DMS114 treated with DMSO at 0.1 percent for 48 hours (cell line): ENCODE data around the gene SMIM35.
"Not testable (repeated sequence)": the region's sequence is repeated elsewhere in the genome, so short reads cannot be mapped to it uniquely, and the experiment has no call there.

ENCODE experiments used
- DNase-seq: peaks from one replicate; lab custom pipeline; 2025; ENCODE audit not compliant: unreplicated experiment; lab: John Stamatoyannopoulos, UW

Gene SMIM35

GRCh38 chr11:118082880-118083552 is 3.7 kb downstream of the SMIM35 start:
- DNase-seq, result no peak

- no peak for DNase-seq
These were observed 5.4 kb downstream of the SMIM35 start for GRCh38 chr11:118081241-118081958.

DNA sequence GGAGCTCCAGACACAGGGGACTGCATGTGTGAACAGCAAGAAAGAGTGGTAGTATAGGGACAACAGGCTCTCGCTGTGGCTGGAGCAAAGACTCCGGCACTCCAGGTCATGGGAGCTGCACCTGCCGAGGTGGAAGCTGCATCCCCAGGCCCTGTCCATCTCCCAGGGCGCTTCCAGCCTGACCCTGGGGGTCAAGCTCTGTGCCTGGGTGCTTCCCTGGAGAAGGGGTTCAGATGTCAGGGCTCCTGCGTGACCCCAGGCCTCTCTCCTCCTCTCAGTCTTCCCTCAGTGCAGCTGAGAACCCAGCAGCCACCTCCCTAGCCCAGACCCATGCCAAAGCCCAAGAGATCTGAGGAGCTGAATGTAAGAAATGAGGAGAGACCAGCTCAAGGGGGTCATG is 6.5 kb downstream of the SMIM35 start:
- DNase-seq, result no peak

GRCh38 chr11:118079491-118079890 is 7.3 kb downstream of the SMIM35 start:
- no peak for DNase-seq

GRCh38 chr11:118078911-118079411 is 7.8 kb downstream of the SMIM35 start:
- no peak for DNase-seq

DNA sequence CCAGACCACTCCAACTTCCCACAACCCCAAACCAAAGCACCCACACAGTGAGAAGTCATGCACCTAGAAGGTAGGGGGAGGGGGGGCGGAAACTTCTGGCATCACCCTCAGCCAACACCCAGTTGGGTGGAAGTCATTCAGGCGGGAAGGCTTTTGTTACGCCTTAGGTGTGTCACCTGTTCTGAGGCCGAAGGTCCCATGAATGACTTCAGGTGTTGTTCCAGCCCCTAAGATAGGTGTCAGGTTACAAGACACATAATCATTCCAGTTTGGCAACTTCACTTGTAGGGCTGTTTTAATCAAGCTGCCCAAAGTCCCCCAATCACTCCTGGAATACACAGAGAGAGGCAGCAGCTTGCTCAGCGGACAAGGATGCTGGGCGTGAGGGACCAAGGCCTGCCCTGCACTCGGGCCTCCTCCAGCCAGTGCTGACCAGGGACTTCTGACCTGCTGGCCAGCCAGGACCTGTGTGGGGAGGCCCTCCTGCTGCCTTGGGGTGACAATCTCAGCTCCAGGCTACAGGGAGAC is 9.9 kb downstream of the SMIM35 start, which contains the start of gene TMPRSS4:
TMPRSS4 (plus strand) TSS at position 325 of the 528 bp plus-strand sequence. CDS start 225 bp downstream, outside the sequence.
- DNase-seq, result no peak

GRCh38 chr11:118074785-118075184 is 12.0 kb downstream of the SMIM35 start:
- no peak for DNase-seq

GRCh38 chr11:118074091-118074685 is 12.6 kb downstream of the SMIM35 start:
- DNase-seq, result no peak

GRCh38 chr11:118073554-118073953 is 13.2 kb downstream of the SMIM35 start:
- no peak for DNase-seq

- DNase-seq, result no peak
These were observed 15.2 kb downstream of the SMIM35 start for GRCh38 chr11:118071416-118072030.

DNA sequence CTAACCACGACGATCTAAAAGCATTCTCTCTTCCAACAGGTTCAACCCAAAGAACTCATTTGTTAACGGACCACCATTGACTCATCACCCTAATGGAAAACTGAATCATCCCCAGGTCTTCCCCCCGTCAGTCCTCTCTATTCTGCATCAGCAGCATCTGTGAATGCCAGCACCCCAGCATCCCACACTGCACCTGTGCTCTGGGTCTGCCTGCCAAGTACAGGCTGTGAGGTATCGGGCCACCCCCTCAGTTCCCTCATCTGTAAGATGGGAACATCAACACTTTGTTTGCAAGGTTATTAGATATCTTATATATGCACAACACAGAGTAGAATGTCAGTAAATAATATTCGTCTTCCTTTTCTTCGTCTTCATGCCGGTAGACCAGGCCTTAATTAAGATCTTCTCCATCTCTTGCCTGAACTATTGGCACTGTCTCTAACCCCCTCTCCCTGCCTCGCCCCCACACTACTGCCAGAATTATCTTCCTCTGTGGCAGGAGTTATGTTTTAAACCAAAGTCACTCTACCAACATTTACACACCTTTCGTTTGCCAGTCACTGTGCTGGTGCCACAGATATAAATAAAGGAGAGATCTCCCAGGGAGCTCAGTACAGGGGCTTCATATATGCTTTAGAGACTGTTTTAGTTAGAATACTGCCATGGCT is 17.7 kb downstream of the SMIM35 start:
- no peak for DNase-seq

- no peak for DNase-seq
These were observed 18.4 kb downstream of the SMIM35 start for GRCh38 chr11:118068206-118068944.

DNA sequence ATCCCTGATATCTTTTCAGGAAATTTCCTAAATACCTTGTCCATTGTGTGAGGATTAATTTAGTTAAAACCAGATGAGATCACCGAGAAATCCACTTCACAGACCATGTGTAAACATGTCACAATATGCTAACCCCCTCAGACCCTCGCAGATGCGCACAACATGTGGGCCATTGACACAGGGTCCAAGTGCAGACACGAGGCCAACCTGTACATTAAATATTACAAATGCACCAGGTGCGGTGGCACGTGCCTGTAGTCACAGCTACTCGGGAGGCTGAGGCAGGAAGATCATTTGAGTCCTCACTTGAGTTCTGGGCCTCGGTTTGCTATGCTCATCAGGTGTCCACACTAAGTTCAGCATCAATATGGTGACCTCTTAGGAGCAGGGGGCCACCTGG is 19.8 kb downstream of the SMIM35 start:
- no peak for DNase-seq

DNA sequence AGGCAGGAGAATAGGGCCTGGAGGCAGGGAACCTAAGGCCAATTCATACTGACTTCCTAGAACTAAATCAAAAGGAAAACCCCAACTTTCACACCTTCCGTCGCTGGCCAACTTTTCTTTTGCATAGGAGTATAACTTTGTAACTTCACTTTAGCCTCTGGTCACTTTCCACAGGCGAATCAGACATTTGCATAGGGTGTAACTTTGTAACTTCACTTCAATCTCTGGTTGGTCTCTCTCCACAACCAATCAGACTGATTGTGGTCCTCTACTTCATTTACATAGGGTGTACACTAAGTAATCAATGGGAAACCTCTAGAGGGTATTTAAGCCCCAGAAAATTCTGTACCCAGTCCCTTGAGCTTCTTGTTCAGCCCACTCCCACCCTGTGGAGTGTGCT is 21.4 kb downstream of the SMIM35 start:
- DNase-seq, result no peak

DNA sequence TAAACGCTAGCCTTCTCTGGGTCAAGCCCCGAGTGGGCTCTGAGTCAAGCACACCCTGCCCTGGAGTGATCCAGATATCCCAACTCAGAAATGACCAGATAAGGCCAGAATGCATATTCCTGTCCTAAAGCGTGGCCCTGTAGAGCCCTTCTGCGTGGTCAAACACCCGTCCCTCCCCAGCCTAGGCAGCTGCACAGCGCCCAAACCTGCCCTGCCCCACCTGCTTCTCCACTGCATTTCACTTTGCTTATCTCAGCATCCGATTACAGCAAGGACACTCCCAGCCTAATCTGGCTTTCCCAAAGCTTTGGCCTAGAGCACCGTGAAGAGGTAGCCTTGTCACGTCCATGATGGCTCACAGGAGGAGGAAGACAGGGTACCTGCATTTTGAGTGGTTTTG is 21.8 kb downstream of the SMIM35 start:
- DNase-seq, result no peak

DNA sequence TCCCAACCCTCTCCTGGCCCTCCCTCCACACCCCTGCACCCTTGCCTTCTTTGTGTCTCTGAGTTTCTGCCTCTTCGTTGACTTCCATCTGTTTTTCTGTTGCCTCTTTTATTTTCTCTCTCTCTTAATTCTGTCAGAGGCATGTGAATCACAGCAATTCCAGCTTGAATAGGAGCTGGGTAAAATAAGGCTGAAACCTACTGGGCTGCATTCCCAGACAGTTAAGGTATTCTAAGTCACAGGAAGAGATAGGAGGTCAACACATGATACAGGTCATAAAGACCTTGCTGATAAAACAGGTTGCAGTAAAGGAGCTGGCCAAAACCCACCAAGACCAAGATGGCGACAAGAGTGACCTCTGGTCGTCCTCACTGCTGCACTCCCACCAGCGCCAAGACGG is 24.1 kb downstream of the SMIM35 start:
- DNase-seq, result not testable (repeated sequence)

DNA sequence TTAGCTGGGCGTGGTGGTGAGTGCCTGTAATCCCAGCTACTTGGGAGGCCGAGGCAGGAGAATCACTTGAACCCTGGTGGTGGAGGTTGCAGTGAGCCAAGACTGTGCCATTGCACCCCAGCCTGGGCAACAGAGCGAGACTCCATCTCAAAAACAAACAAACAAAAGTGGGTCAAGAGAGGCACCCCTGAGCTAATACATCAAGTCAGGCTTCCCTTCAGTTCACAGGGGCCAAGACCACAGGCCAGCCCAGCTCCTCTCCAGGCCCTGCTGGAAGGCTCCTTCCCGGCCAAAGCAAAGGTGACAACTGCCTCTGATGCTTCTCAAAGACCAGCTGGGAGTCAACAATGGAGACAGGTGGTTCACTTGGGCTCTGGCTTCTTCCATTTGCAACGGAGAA is 24.6 kb downstream of the SMIM35 start:
- DNase-seq, result not testable (repeated sequence)

DNA sequence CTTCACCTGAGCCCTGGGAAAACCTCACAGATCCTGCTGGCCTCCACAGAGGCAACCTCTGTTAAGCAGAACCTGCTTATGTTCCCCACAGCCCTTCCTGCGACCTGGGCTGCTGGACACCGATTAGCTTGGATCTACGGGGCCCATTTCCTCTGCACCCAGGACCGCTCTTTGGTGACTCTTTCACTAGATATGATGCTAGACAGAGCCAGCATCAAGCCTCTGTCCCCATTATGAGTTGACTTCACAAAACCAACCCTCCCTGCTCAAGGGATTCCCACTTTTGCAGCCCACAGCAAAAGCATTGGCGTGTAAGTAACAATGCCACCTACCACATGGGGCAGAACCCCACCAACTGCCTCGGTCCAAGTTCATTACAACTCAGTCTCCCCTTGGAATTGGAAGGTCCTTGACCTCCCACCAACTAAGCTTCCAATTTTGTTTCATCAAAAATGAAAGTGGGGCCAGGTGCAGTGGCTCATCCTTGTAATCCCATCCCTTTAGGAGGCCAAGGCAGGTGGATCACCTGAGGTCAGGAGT is 25.1 kb downstream of the SMIM35 start:
- no peak for DNase-seq

DNA sequence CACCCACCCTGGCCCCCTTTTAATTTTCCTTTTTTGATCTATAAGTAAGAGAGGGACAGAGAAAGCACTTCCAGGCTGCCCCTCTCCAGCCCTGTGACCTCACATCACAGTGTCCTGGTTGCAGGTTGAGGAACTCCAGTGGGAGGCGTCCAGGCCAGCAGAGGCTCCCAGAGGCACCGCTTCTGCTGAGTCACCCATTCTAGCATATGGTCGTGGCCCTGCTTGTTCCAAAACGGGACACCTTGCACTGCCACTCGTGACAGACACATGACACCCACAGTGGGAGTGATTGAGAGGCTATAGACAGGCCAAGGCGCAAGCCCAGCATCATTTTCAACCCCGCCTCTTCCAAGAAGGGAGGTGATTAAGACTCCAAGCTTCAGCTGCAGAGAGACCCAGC is 25.9 kb downstream of the SMIM35 start:
- no peak for DNase-seq
